GM23338 (cell line): ENCODE results near the gene SYT14.

ENCODE experiments used
- EZH2 ChIP-seq: fragments of 200-600 bp; sonication (generic); IDR thresholded peaks from one replicate; pipeline ENCODE4 v1.8.0; 2017; ENCODE audit warnings: antibody characterized with exemption, mild to moderate bottlenecking, low read depth; ENCODE audit not compliant: unreplicated experiment
- JUNB ChIP-seq: IDR thresholded peaks from one replicate; pipeline ENCODE4 v1.6.1; 2016; ENCODE audit warnings: antibody characterized with exemption; ENCODE audit not compliant: unreplicated experiment
- NANOG ChIP-seq: IDR thresholded peaks from 2 replicates; pipeline ENCODE4 v1.6.1; 2016; ENCODE audit warnings: antibody characterized with exemption, borderline replicate concordance
- POLR2AphosphoS5 ChIP-seq: IDR thresholded peaks from 2 replicates; pipeline ENCODE4 v1.6.1; 2016; ENCODE audit warnings: antibody characterized with exemption, low read depth
- ZNF331 ChIP-seq: fragments of 250-450 bp; sonication (Bioruptor Pico); IDR thresholded peaks from 2 replicates; pipeline ENCODE4 v1.5.0; 2020; ENCODE audit warnings: low read depth, mild to moderate bottlenecking, moderate library complexity
- TF ChIP-seq, protein P1 (sequence below), 2 experiments: fragments of 200-600 bp in 1 of 2; sonication (generic) in 1 of 2; conservative IDR thresholded peaks; 2 replicates each; pipeline versions ENCODE4 v1.5.1 to v1.6.1; 2016 to 2017; ENCODE audit warnings: antibody characterized with exemption in 2 of 2, low read depth in 2 of 2, mild to moderate bottlenecking in 2 of 2, moderate library complexity in 1 of 2

DNA sequence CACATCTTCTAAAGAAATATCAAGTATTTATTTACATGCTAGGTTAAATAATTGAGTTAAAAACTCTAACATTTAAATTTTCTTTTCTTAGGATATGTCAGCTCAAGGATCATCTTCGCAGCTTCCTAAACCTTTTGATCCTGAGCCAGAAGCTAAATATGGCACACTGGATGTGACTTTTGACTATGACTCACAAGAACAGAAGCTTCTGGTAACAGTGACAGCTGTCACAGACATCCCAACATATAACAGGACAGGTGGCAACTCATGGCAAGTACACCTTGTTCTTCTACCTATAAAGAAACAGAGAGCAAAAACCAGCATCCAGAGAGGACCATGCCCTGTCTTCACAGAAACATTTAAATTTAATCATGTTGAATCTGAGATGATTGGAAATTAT is 161.9 kb downstream of the SYT14 start:
- TF ChIP-seq, protein P1, sequence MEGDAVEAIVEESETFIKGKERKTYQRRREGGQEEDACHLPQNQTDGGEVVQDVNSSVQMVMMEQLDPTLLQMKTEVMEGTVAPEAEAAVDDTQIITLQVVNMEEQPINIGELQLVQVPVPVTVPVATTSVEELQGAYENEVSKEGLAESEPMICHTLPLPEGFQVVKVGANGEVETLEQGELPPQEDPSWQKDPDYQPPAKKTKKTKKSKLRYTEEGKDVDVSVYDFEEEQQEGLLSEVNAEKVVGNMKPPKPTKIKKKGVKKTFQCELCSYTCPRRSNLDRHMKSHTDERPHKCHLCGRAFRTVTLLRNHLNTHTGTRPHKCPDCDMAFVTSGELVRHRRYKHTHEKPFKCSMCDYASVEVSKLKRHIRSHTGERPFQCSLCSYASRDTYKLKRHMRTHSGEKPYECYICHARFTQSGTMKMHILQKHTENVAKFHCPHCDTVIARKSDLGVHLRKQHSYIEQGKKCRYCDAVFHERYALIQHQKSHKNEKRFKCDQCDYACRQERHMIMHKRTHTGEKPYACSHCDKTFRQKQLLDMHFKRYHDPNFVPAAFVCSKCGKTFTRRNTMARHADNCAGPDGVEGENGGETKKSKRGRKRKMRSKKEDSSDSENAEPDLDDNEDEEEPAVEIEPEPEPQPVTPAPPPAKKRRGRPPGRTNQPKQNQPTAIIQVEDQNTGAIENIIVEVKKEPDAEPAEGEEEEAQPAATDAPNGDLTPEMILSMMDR (conservative IDR thresholded peaks at IDR 0.05; ENCODE audit: low read depth in 2 of 2) = no peak
- TF ChIP-seq POLR2AphosphoS5 (no peak), EZH2 (no peak), JUNB (no peak), NANOG (no peak), ZNF331 (CRISPR knock-in tag) (no peak)
